G401 (cell line): ENCODE measurements around the gene ZNF474. TPM values are rescaled to one million over a fixed set of nuclear protein-coding genes. Genes with fewer than 3 reads are reported as not detected.

Source experiments
- DNase-seq: peaks from one replicate; pipeline ENCODE4 v3.0.0-alpha.2; 2015; ENCODE audit warnings: low spot score
- in situ Hi-C: cut with HindIII; loops from 2 replicates; pipeline ENCODE4 v1.10.0; 2016; ENCODE audit warnings: low sequenced_read_pairs, mixed read lengths
- total RNA-seq: library from RNA; depleted of rRNA; stranded (reverse); fragments of >200 nt; shearing (Covaris generic); gene quantifications from 2 replicates; pipeline ENCODE4 v1.2.3, GENCODE V29; 2014

Gene ZNF474
- total RNA-seq, 1 experiment from 2014 or later, result 0.71 TPM

DNA sequence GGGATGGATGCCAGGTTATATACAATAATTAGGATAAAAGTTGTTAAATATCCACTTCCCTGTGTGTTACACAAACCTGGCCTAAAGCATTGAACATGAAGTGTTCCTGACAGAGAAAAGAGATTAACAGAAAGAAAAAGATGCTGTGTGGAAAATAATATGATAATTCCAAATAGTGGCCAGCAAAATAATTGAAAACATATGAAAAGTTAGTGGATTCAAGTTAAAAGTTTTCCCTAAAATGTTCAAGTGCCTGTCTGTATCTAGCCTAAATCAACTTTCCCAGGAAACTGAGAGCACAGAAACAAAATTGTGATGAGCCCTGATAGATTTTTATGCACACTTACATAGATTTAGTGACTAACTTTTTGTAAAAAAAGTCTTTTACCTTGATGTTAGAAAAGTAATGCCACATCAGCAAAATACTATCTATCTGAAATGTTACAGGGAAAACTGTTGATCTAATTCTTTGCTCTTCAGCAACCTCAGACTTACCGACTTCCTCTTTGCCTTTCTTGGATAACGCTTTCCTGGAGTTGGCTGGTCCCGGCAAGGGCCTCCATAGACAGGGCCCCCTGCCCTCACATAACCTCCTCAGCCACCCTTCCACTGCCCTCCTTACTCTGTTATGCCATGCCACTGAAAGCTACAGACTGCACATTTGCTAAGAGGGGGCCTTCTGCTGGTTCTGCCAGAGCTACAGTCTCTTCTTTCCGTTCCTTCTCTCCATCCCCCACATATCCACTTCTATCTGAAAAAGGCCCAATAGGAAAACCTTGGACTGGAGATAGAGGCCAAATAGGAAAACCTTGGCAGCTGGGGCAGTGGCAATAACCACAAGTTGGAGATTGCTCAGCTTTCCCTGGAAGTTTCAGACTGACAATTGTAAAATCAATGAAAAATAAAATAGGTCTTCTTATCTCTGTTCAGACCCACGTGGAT lies 44.4 kb downstream of the ZNF474 start:
- in situ Hi-C loops, result no loop called here
- DNase-seq, result no peak

DNA sequence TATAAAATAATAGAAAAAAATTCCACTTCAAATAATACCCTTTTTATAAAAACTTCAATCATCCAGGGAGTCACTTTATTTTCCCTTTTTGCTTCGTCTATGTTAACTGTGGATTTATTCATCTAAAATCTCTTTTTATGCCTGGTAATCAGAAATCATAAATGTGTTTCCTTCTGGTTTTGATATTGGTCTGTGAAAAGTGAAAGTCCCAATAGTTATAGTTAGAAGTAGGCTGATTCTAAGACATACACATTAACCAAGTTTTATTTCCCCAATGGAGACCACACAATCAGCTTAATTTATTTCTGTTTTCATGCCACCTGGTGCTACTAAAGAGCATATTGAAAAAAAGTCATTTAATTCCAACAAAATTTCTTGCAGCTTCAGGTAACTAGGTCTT lies 45.7 kb downstream of the ZNF474 start:
- no peak for DNase-seq
- in situ Hi-C loops, result no loop called here

GRCh38 chr5:122175852-122176251 lies 46.5 kb downstream of the ZNF474 start:
- in situ Hi-C loops, result no loop called here
- no peak for DNase-seq

- no peak for DNase-seq
- in situ Hi-C loops, result no loop called here
Measured at GRCh38 chr5:122177161-122177560, 47.8 kb downstream of the ZNF474 start.

DNA sequence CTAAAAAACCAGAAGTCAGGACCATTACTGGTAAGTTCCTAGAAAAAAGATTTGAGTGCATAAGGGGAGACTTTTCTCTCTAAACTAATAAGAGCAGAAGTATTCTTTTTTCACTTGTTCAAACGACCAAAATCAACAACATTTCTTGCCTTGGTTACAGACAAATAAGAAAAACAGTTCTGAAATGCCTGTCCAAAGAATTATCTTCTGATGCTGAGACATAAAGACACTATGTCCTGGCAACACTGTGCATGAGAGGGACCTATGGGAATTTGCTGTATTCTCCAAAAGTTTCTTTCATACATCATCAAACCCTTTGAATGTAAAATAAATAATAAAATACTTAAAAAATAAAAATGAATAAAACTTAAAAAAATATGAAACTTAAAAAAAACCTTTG lies 50.4 kb downstream of the ZNF474 start:
- no peak for DNase-seq
- in situ Hi-C loops, result no loop called here

GRCh38 chr5:122180146-122180712 lies 50.9 kb downstream of the ZNF474 start:
- in situ Hi-C loops, result no loop called here
- DNase-seq, result no peak

DNA sequence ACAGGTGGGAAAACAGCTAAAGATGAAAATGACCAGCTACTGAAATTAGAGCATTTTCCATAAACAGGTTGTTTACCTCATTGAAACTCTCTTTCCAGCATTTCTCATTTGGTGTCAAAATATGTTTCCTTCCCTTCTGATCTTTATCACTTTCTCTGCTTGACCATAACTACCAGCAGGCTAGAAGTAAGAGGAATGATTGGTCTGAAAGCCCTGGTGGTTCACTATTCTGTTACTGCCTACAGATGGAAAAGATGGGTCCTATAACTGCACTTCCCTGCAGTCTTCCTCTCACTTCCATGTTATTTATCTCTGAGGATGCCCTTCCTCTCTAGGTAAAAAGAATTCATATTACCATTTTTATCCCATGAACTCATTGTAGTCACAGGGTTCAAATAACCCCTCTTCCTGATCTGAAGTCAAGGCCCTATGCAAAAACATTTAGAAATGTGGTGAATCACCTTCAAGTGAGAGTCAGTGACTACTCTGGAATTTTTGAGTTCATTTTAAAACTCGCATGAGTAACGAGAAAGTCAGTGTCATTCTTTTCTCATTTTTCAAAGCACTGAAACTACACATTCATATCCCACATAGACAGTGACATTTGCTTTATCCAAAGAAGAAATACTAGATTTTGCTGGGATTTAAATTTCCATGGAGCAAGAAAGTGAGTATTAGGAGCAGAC lies 51.7 kb downstream of the ZNF474 start:
- in situ Hi-C loops, result no loop called here
- no peak for DNase-seq

DNA sequence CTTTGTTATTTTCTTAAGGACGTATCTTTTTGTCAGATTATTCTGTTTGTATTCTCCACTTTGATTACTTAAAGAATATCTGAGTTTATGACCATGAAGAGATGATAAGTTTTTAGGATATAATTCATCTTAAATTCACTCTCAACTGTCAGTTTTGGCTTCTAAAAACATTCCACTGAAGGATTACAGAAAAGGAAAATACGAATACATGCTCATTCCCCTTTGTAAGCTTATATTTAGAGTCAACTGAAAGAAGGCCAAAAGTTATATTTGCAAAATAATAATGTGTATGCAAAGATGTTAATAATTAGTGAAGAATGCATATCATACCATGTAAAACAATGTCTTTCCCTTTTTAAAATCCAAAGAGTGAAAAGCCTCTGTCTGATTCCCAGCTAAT lies 52.5 kb downstream of the ZNF474 start:
- DNase-seq, result no peak
- in situ Hi-C loops, result no loop called here

DNA sequence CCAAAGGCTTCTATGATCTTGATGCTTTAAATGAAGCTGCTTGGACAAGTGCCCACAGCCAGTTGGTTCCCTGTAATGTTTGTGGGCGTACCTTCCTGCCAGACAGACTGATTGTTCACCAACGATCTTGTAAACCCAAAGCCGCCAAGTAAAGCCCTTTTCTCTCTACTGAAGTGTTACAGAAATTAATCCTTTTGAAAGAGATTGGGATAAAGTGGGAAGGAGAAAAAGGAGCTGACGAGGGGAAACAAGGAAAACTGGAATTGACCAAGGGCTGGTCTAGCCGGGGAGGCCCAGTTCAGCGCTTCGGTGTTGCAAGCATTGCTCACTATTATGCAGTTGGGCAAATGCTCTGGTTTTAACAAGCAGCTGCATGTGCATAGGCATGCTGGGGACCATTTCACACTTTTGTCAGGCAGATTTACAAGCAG lies 53.2 kb downstream of the ZNF474 start:
- in situ Hi-C loops, result no loop called here

DNA sequence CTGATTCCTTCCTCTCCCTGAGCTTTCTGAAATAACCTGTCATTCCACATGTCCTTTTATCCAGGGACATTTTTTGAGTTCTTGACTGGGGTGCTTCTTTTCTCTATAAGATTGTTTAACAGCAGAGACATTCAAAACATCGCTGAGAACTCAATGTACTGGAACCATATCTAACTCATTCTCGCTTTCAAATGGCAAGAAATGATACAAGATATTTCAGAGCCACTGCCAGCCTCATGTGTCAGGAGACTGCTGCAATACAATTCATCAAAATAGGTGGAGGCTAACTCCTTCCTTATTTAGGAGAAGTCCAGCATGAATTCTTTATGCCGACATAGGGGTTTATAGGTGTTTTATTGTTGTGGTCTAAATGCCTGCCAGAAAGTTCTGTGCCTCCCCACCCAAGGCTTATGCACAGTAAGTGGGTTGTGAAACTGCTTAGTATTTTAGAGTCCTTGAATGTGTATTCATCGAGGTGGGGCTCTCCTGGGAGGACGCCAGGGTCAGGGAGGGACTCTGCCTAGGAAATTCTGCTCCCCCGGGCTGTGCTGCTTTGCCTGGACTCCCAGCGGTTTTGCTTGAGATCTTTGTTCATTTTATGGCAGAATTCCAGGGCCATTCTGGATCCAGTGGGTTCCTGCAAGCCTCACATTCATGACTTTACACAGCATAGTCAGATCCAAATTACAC lies 53.9 kb downstream of the ZNF474 start:
- DNase-seq, result no peak
- in situ Hi-C loops, result no loop called here

More for the DNA sequence above, 53.2 kb downstream of the ZNF474 start:
- no peak for DNase-seq

DNA sequence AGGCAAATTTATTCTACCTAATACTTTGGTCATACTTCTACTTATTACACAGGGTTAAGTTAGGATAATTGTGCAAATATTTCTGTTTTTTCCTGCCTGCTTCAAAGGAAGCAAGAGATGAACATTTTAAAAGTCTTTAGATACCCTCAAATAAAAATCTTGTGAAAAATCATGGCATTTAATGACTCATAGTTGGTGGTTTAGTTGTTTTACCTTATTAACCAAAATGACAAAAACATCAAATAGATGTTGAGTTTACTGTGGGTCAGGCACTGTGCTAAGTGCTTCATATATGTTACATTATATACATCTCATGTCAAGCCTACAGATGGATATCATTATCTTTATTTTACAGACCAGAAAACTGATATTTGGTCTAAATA lies 54.4 kb downstream of the ZNF474 start:
- in situ Hi-C loops, result no loop called here
- DNase-seq, result no peak

DNA sequence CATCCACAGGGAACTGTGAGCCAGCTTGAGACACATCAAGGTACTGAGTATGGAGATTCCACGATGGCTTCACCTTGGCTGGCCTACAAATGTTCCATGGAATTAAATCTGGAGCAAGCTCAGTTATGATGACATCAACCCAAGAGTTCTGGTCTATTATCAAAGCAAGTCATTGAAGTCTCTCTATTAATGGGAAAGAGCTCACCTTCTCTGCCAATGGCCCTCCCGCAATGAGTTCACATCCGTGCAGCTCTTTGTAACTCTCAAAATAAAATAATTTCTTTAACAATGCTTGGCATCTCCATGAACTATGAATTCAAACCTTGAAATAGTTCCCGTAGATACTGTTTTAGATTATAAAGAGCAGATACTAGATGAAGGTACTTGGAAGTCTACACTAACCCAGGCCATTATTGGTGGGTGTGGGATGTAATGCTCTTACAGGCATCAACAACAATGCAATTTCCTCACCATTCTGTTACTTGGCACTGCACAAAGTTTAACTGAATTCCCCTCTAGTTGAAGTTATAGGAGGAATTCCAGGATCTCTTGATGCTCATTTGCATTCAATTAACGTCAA lies 55.4 kb downstream of the ZNF474 start:
- no peak for DNase-seq
- in situ Hi-C loops, result no loop called here

GRCh38 chr5:122187426-122187825 lies 58.1 kb downstream of the ZNF474 start:
- DNase-seq, result no peak
- in situ Hi-C loops, result no loop called here

- DNase-seq, result no peak
- in situ Hi-C loops, result no loop called here
Measured at GRCh38 chr5:122190156-122190555, 60.8 kb downstream of the ZNF474 start.

DNA sequence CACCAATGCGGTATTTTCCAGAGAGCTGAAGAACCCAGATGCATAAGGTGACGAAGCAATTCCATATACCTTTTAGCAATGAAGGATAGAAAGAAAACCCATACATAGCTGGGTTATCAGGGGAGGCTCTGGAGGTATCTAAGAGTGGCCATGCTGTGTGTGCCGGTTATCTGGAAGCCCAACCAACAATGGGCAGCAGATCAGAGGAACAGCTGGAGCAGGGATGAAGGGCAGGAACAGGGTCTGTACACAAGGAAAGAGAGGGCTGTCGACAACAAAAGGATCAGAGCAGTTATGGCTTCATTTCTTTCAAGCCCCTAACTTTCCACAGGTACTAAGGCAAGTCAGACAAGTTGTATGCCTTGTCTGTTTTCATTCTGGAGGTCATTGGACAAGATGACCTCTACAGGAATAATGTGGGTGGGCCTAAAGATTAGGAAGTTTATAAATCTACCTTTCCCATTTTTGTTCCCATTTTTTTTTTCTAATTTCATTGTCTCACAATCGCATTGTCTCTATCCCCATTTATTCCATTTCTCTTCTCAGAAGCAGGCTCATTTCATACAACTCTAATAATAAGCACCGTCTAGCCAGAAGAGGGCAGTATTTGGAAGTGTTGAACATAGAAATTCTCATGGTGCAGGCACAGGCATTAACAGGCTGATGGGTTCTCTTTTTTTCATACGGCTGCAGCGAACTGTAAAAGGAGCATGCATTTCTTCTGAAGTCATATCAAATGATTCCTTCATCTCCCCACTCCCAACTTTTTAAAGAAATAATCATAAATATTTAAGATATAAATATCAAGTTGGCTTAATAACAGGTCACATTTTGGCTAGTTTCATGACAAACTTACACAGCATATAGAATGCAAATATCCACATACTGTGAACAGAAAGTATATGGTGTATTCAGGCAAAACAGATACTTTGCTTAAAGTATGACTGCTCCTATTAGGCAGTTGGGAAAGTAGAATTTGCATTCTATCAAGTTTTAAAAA lies 63.5 kb downstream of the ZNF474 start:
- in situ Hi-C loops, result no loop called here
- peak; percentile 85 for DNase-seq

- peak; percentile 77 for DNase-seq
- in situ Hi-C loops, result no loop called here
Measured at GRCh38 chr5:122195802-122196394, 66.6 kb downstream of the ZNF474 start.

DNA sequence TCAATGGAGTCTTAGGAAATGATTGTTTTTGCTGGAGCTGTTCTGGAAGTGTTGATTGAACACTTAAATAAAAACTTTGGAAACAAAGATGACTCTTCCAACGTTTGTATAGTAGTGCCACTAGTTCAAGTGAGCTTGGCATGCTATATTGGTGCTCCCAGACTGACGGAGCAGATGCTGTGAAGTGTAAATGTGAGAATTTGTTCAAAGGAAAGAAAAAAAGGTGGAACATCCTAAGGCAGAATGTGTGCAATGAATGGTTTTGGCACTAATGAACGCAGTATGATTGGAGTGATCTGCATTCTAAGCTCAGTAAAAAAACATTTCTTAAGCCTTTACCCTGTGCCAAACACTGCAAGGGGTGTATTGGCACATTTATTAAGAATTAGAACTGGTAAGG lies 69.8 kb downstream of the ZNF474 start:
- in situ Hi-C loops, result no loop called here
- DNase-seq, result no peak

DNA sequence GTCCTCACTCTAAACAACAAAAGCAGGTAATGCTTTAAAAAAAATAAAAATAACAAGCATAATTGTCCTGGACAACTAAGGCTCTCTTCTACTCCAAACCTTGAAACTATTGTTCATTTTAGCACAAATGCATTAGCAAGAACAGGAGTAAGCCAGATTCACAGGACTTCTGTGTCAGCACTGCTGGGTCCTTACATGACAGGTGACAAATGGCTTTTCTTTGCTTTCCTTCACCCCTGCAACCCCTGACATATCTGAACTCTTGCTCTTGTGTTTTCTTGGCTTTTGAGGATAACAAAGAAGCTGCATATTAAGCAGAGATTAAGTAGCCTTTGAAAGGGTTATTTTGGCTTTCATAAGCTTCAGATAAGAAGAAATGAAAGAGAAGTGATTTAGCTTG lies 71.1 kb downstream of the ZNF474 start:
- in situ Hi-C loops, result no loop called here
- DNase-seq, result no peak
